GM10266 (cell line): ENCODE results near the gene SYNJ2.

Experiments
- DNase-seq: peaks from one replicate; pipeline ENCODE4 v3.0.0; 2012; ENCODE audit errors: extremely low spot score
- TF ChIP-seq, protein P1 (sequence below): IDR thresholded peaks from 2 replicates; pipeline ENCODE4 v1.5.1; 2012; ENCODE audit warnings: mild to moderate bottlenecking, low read depth; ENCODE audit not compliant: control insufficient read depth, insufficient read depth; ENCODE audit errors: missing control alignments

Gene SYNJ2

DNA sequence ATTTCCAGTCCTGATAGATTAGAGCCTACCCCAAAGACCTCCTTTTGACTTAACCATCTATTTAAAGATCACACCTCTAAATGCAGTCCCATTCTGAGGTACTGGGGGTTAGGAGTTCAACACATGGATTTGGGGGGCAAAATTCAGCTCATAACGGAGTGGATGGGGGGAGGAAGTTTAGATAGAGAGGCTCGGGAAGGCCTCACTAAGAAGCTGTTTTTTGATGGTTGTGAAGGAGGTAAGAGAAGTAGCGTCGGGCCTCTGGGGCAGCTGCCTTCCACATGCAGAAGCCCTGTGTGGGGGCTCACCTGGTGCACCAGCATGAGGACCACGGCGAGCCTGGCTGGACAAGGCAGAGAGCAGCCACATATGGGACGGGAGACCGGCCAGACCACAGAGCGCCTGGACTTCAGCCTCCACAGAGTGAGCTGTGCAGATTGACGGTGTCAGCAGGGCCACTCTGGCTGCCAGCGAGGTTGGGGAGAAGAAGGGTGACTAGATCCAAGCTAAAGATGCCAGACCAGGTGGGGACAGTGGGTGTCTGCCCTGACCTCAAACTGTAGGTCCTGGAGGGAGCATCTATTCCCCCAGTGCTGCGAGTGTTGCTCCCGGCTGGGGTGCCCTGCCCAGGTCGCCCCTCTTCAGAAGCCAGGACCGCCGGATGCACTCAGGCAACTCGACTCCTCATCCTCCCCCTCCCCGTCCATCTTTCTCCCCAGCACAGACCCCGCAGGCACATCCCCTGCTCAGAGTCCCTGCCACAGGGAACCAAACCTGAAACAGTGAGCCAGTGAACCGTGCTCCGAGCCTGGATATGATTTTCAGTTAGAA is 5.1 kb upstream of the SYNJ2 start:
- TF ChIP-seq, protein P1, sequence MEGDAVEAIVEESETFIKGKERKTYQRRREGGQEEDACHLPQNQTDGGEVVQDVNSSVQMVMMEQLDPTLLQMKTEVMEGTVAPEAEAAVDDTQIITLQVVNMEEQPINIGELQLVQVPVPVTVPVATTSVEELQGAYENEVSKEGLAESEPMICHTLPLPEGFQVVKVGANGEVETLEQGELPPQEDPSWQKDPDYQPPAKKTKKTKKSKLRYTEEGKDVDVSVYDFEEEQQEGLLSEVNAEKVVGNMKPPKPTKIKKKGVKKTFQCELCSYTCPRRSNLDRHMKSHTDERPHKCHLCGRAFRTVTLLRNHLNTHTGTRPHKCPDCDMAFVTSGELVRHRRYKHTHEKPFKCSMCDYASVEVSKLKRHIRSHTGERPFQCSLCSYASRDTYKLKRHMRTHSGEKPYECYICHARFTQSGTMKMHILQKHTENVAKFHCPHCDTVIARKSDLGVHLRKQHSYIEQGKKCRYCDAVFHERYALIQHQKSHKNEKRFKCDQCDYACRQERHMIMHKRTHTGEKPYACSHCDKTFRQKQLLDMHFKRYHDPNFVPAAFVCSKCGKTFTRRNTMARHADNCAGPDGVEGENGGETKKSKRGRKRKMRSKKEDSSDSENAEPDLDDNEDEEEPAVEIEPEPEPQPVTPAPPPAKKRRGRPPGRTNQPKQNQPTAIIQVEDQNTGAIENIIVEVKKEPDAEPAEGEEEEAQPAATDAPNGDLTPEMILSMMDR: no peak
- no peak for DNase-seq

DNA sequence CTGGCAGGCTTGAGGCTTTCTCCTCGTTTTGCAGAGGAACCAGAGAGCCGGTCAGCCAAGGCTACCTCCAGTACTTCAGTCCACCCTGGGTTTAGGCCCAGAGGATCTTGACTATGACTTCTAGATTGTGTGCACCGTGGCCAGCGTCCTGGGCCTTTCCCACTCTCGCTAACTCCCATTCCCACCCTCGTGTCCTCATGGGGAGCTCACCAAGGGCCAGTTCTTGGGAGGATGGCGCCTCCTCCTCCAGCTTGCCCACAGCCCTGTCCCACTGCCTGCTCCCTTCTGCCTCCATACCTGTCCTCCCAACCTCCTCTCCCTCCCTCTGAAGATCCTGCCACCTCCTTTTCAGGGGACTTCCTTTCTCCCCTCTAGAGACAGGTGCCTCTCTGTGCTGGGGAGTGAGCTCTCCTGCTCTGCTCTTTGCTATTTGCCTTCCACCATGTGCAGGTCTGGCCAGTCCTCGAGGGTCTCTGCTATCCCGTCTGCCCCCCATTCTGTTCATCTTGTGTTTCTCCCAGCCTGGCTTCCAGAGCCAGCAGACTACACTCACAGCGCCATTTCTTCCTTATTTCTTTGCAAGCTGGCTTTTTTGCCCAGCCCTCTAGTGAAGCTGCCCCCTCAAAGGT is 4.4 kb upstream of the SYNJ2 start:
- no peak for DNase-seq
- TF ChIP-seq, protein P1: no peak

DNA sequence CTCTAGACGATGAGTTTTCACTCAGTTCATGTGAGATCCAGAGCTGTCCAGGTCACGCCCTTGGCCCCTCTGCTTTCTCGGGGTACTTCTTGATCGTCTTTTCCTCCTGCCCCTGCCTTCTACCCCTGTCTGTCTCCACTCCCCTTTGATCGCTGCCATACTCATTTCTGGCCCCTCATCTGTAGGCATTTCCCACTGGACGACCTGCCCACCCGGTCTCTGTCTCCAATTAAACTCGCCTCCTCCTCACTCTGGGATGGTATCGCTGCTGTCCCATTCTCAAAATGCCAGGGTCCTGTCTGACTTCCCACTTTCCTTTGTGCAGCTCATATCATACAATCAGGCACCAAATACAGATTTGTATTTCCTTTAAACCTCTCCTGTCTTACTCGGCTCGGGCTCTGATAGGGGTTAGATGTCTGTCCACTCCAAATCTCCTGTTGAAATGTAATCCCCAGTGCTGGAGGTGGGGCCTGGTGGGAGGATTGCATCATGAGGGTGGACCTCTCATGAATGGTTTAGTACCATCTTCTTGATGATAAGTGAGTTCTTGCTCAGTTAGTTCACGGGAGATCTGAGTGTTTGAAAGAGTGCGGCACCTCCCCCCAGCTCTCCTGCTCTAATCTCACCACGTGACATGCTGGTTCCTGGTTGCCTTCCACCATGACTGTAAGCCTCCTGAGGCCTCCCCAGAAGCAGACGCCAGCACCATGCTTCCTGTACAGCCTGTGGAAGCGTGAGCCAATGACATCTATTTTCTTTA is 3.5 kb upstream of the SYNJ2 start:
- no peak for DNase-seq
- TF ChIP-seq, protein P1: no peak

DNA sequence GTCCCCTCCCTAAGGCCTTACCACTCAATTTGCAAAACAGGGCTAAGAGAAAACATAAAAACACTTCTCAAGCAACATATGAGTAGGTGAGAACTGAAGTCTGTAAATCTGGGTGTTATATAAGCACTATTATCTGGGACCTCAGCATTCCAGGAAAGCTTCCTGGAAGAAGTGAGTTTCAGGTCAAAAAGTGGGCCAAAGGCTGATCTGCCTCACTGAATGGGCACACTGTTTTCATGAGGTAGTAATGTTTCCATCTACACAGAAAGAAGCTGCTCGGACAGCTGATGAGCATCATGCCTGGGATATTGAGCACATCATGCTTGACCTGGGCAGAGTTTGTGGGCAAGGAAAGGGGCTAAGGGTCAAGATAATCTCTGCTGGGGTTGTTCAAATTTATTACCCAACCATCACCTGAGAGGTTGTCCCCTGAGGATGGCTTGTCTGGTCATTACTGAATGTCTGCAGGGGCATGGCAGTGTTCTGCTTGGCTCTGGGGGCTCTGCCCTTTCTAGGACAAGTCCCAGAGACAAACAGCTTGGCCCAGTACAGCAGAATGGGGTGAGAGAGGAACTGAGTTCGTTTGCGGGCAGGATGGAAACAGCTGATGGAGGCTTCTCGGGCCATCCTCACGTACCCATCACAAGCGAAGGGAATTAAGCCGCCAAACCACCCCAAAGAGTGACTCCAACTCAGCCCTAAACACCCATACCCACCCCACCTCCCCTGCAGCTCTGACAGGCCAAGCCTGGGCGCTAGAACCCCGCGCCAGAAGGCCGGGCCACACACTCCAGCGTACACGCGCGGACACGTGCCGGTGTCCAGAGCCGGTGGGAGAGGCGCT is 1.2 kb upstream of the SYNJ2 start:
- TF ChIP-seq, protein P1: peak; percentile 16
- peak; percentile 34 for DNase-seq

DNA sequence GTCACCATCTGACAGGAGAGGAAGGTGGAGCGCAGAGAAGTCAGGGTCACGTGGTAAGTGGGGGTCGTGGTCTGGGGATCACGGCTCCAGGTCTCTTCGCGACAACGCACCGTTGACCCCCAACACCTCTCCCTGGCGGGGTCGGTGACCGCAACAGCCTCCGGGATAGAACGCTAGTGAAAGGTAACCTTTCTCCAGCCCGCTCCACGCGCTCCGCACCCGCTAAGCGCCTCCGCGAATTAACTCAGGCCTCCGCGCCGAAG is 600 bp upstream of the SYNJ2 start:
- no peak for DNase-seq
- TF ChIP-seq, protein P1: no peak

DNA sequence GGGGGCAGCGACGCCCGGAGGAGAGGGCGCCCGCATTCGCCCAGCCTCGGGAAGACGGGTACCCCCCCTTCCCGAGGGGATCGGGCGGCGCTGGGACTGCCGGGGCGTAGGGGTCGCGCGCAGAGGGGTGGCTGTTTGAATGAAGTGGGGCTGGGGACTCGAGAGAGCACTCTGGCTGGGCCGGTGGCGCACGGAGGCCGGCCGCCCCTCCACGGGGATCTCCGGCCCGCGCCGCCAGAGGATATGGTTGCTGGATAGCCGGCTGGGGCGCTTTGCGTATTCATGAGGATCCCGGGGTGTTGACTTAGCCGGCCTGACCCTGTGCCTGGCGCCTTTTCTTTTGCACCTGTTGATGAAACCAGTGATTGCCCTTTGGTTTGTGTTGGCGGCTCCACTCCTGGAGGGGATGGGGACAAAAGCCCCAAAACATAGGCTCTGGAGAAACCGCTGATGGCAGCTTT is 469 bp downstream of the SYNJ2 start:
- TF ChIP-seq, protein P1: no peak
- peak; percentile 73 for DNase-seq
